Testis (tissue), 2 donors: Measurements from ENCODE around the gene CDK5RAP2.

ENCODE experiments used
- POLR2A ChIP-seq: fragments of 450-650 bp; IDR thresholded peaks from one replicate; pipeline ENCODE4 v1.6.1; 2017; ENCODE audit warnings: antibody characterized with exemption, mild to moderate bottlenecking, moderate library complexity
- TF ChIP-seq, protein P1 (sequence below), 3 experiments: fragments of 450-650 bp in 2 of 3; fragments of 200-600 bp in 1 of 3; sonication (generic) in 1 of 3; IDR thresholded peaks; one replicate each; pipeline ENCODE4 v1.5.1; 2016 to 2019; ENCODE audit warnings: antibody characterized with exemption in 3 of 3, mild to moderate bottlenecking in 2 of 3, moderate library complexity in 1 of 3

DNA sequence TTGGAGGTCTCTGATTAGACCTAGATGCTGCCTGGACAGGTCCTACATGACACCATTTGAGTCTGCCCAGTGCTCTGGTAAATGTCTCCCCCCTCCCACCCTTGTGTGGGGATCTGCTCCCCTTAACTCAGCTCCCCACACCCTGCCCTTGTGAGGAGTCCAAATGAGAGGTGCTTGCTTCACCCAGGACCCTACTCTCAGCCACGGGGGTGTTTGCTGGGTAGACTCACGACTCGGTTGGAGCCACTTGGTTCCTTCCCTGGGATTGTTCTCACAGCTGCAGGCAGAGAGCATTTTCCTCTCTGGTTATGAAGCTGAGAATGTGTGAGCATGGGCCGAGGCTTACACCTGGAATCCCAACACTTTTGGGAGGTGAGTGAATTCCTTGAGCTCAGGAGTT lies 204.7 kb downstream of the CDK5RAP2 start:
- TF ChIP-seq, protein P1, sequence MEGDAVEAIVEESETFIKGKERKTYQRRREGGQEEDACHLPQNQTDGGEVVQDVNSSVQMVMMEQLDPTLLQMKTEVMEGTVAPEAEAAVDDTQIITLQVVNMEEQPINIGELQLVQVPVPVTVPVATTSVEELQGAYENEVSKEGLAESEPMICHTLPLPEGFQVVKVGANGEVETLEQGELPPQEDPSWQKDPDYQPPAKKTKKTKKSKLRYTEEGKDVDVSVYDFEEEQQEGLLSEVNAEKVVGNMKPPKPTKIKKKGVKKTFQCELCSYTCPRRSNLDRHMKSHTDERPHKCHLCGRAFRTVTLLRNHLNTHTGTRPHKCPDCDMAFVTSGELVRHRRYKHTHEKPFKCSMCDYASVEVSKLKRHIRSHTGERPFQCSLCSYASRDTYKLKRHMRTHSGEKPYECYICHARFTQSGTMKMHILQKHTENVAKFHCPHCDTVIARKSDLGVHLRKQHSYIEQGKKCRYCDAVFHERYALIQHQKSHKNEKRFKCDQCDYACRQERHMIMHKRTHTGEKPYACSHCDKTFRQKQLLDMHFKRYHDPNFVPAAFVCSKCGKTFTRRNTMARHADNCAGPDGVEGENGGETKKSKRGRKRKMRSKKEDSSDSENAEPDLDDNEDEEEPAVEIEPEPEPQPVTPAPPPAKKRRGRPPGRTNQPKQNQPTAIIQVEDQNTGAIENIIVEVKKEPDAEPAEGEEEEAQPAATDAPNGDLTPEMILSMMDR (IDR thresholded peaks at IDR 0.05): no peak
- TF ChIP-seq POLR2A: no peak
